Esophagus muscularis mucosa (tissue), 4 donors: ENCODE data around the gene PPP2R5D. TPM values are rescaled to one million over a fixed set of nuclear protein-coding genes. Genes with fewer than 3 reads are reported as not detected.

Experiments used
- DNase-seq: peaks from one replicate; pipeline ENCODE4 v3.0.0-alpha.2; 2017; ENCODE audit errors: extremely low spot score
- H3K27ac ChIP-seq, 4 donors: fragments of 200-600 bp; sonication (generic); replicated peaks in 1 of 4; 1 replicate in 3 of 4; 2 replicates in 1 of 4; pipeline ENCODE4 v1.5.1; 2016 to 2019; ENCODE audit warnings: mild to moderate bottlenecking in 1 of 4
- H3K27me3 ChIP-seq, 4 donors: fragments of 200-600 bp; sonication (generic); one replicate each; pipeline versions ENCODE4 v1.5.1 to v1.6.0; 2016 to 2019
- H3K36me3 ChIP-seq, 4 donors: fragments of 200-600 bp; sonication (generic); one replicate each; pipeline ENCODE4 v1.5.1; 2016 to 2019
- H3K4me1 ChIP-seq, 4 donors: fragments of 200-600 bp; sonication (generic); one replicate each; pipeline ENCODE4 v1.5.1; 2016 to 2019
- H3K4me3 ChIP-seq, 4 donors: fragments of 200-600 bp; sonication (generic); 1 replicate in 2 of 4; 2 replicates in 2 of 4; pipeline ENCODE4 v1.5.1; 2016 to 2019; ENCODE audit warnings: mild to moderate bottlenecking in 4 of 4, moderate library complexity in 1 of 4
- H3K9me3 ChIP-seq, 4 donors: fragments of 200-600 bp; sonication (generic); 1 replicate in 3 of 4; 2 replicates in 1 of 4; pipeline ENCODE4 v1.5.1; 2016 to 2019
- EP300 ChIP-seq: sonication (generic); formaldehyde crosslinking; IDR thresholded peaks from one replicate; pipeline ENCODE4 v1.6.1; 2017; ENCODE audit warnings: antibody characterized with exemption
- POLR2A ChIP-seq: fragments of 450-650 bp; IDR thresholded peaks from one replicate; pipeline ENCODE4 v1.6.1; 2017; ENCODE audit warnings: antibody characterized with exemption, moderate library complexity, mild to moderate bottlenecking, low read depth
- POLR2AphosphoS5 ChIP-seq, 2 donors: sonication (generic); formaldehyde crosslinking; IDR thresholded peaks; one replicate each; pipeline ENCODE4 v1.6.1; 2017; ENCODE audit warnings: antibody characterized with exemption in 2 of 2
- WGBS: methylation state at CpG from one replicate; pipeline ENCODE4 v1.1.5; 2018; 5-methylcytosine and 5-hydroxymethylcytosine counted together
- intact Hi-C: fragments of 100-400 bp; cut with DNase I; formaldehyde crosslinking; loops from one replicate; pipeline ENCODE4 v1.15.1; 2023
- total RNA-seq, 4 donors: library from RNA; depleted of rRNA; stranded (reverse); fragments of >200 nt; gene quantifications; one replicate each; pipeline versions ENCODE4 v1.1.0 to v1.2.1, GENCODE V29; 2016
- TF ChIP-seq, protein P1 (sequence below), 3 experiments: fragments of 200-600 bp in 2 of 3; fragments of 450-650 bp in 1 of 3; sonication (generic) in 2 of 3; IDR thresholded peaks; one replicate each; pipeline ENCODE4 v1.5.1; 2017 to 2019; ENCODE audit warnings: antibody characterized with exemption in 3 of 3, mild to moderate bottlenecking in 2 of 3, moderate library complexity in 1 of 3

Gene PPP2R5D
- total RNA-seq, 4 donors from 2014 or later: 35.3 to 48.2 (median 42.4) TPM

- TF ChIP-seq POLR2AphosphoS5 (IDR thresholded peaks at IDR 0.05): no peak
- no peak for TF ChIP-seq POLR2A
- TF ChIP-seq, protein P1, sequence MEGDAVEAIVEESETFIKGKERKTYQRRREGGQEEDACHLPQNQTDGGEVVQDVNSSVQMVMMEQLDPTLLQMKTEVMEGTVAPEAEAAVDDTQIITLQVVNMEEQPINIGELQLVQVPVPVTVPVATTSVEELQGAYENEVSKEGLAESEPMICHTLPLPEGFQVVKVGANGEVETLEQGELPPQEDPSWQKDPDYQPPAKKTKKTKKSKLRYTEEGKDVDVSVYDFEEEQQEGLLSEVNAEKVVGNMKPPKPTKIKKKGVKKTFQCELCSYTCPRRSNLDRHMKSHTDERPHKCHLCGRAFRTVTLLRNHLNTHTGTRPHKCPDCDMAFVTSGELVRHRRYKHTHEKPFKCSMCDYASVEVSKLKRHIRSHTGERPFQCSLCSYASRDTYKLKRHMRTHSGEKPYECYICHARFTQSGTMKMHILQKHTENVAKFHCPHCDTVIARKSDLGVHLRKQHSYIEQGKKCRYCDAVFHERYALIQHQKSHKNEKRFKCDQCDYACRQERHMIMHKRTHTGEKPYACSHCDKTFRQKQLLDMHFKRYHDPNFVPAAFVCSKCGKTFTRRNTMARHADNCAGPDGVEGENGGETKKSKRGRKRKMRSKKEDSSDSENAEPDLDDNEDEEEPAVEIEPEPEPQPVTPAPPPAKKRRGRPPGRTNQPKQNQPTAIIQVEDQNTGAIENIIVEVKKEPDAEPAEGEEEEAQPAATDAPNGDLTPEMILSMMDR (IDR thresholded peaks at IDR 0.05): no peak
- no peak for TF ChIP-seq EP300
- no peak overlapping the region for H3K4me3 ChIP-seq
- 90% methylated on average over 2 of the region's 3 CpGs for WGBS
- H3K27me3 ChIP-seq: no peaks in the 10 kb centered on the region
- H3K9me3 ChIP-seq: no peaks in the 10 kb centered on the region
- H3K36me3 ChIP-seq: peaks cover 3 to 38% (median 25%) of the 10 kb centered on the region in 4 donors
- peaks cover under 1 to 19% (median 13%) of the 10 kb centered on the region in 4 donors for H3K4me1 ChIP-seq
- intact Hi-C loops: no loop called here
- DNase-seq: no peak
- H3K27ac ChIP-seq: no peak overlapping the region
These were observed 12.5 kb upstream of the PPP2R5D start for GRCh38 chr6:42971746-42972327.

DNA sequence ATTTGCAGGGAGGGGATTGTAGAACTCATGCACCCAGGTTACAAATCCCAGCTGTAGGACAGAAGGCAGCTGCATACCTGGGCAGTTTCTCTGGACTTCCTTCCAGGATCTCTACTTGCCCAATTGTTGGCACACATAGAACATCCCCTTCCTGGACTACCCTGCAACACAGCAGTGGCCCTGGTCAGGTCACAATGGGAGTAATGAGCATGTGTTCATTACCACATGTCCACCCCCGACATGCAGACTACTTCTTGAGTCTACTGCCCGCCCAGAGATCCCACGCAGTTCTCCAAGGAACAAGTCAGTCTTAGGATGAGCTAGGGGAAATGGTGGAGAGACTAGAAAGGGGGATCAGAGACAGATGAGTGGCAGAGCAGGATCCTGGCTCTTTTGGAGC lies 10.4 kb upstream of the PPP2R5D start:
- TF ChIP-seq EP300: no peak
- TF ChIP-seq POLR2A: no peak
- TF ChIP-seq POLR2AphosphoS5 (IDR thresholded peaks at IDR 0.05): no peak
- TF ChIP-seq, protein P1 (IDR thresholded peaks at IDR 0.05): no peak
- intact Hi-C loops: no loop called here
- Histone ChIP-seq H3K36me3 (peaks cover 3 to 17% (median 11%) of the 10 kb centered on the region in 4 donors), H3K4me3 (no peak overlapping the region), H3K9me3 (no peaks in the 10 kb centered on the region), H3K4me1 (peaks cover 12 to 37% (median 28%) of the 10 kb centered on the region in 4 donors), H3K27ac (no peak overlapping the region), H3K27me3 (no peaks in the 10 kb centered on the region)
- WGBS: 69% methylated on average over 3 of the region's 3 CpGs
- no peak for DNase-seq

DNA sequence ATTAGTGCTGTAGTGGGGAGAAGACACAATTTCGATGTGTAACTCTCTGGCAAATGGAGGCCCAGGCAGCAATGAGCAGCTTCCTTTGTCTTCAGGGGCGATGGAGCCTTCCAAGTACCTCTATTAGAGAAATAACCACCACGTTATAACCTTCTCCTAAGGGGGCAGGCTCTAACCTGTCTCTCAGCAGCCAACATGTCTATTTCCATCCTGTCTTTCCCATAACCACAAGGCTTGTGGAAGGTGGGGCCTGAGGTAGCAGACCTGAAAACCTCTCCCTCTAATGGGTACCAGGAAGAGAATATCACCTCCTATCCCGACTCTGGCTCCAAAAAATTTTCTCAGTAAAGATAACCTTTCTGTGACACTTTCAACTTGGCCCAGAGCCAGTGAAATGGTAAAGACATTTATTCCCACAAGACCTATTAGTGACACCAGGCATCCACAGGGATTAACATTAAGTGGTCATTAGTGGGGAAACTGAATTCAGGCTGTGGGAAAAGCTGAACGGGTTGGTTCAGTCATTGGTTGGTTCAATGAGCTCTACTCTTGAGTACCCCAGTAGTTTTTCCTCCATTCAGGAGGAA lies 9.4 kb upstream of the PPP2R5D start:
- H3K4me1 ChIP-seq: peaks cover 18 to 45% (median 35%) of the 10 kb centered on the region in 4 donors
- no peak overlapping the region for H3K27ac ChIP-seq
- H3K4me3 ChIP-seq: no peak overlapping the region
- WGBS: 91% methylated on average over 5 of the region's 5 CpGs
- TF ChIP-seq POLR2A: no peak
- TF ChIP-seq, protein P1 (IDR thresholded peaks at IDR 0.05): no peak
- no peak for TF ChIP-seq EP300
- no peak for TF ChIP-seq POLR2AphosphoS5 (IDR thresholded peaks at IDR 0.05)
- intact Hi-C loops: no loop called here
- DNase-seq: no peak
- H3K9me3 ChIP-seq: no peaks in the 10 kb centered on the region
- H3K36me3 ChIP-seq: peaks cover 0 to 9% (median 3%) of the 10 kb centered on the region in 4 donors
- no peaks in the 10 kb centered on the region for H3K27me3 ChIP-seq

DNA sequence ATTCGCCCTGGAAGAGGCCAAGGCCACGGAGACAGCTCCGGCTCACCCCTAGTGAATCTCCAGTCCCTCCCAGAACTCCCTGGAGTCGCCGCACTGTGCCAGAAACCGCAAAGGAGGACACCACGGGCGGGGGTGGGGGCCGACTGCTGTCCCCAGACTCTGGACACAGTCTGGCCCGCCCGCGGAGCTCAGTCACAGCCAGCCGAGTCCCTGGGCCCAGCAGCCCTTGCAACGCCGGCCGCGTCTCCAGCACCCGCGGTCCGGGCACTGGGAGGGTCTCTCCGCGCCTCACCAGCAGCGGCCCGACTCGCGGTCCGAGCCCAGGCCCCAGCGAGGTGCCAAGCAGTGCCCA lies 5.9 kb upstream of the PPP2R5D start:
- Histone ChIP-seq H3K27ac (peak overlapping the region; percentile 87 to 95 (median 89)), H3K4me1 (peaks cover 23 to 47% (median 41%) of the 10 kb centered on the region in 4 donors), H3K27me3 (no peaks in the 10 kb centered on the region), H3K9me3 (no peaks in the 10 kb centered on the region), H3K36me3 (peaks cover 0 to 7% (median 3%) of the 10 kb centered on the region in 4 donors), H3K4me3 (peak overlapping the region; percentile 82 to 88 (median 84))
- no peak for TF ChIP-seq EP300
- WGBS: 0% methylated on average over 19 of the region's 28 CpGs
- no peak for DNase-seq
- intact Hi-C loops: no loop called here

- H3K4me1 ChIP-seq: peaks cover 27 to 52% (median 46%) of the 10 kb centered on the region in 4 donors
- TF ChIP-seq EP300 (no peak), POLR2A (no peak), POLR2AphosphoS5 (IDR thresholded peaks at IDR 0.05) (peak; percentile 50 to 85)
- TF ChIP-seq, protein P1 (IDR thresholded peaks at IDR 0.05): no peak
- intact Hi-C loops: no loop called here
- peaks cover 0 to 3% (median 2%) of the 10 kb centered on the region in 4 donors for H3K36me3 ChIP-seq
- peak; percentile 94 for DNase-seq
- H3K27ac ChIP-seq: peak within 1 kb of the TSS; percentile 87 to 95 (median 89)
- H3K9me3 ChIP-seq: no peaks in the 10 kb centered on the region
- peak within 1 kb of the TSS; percentile 82 to 88 (median 84) for H3K4me3 ChIP-seq
- 0% methylated on average over 20 of the region's 59 CpGs for WGBS
- no peaks in the 10 kb centered on the region for H3K27me3 ChIP-seq
These were observed 5.4 kb upstream of the PPP2R5D start, which contains the start of gene PEX6 for GRCh38 chr6:42978839-42979522. Gene PEX6 (minus strand): TSS chr6:42979181. CDS start chr6:42979150, 31 bp downstream.
